Hindlimb muscle (tissue), 1 donor: ENCODE measurements around the gene SPESP1. TPM values are rescaled to one million over a fixed set of nuclear protein-coding genes. Genes with fewer than 3 reads are reported as not detected.

Experiments used
- DNase-seq: peaks from one replicate; pipeline ENCODE4 v3.0.0-alpha.2; 2013
- polyA plus RNA-seq: library from polyadenylated mRNA; unstranded; fragments of 120-200 nt; gene quantifications from one replicate; pipeline ENCODE4 v1.2.1, GENCODE V29; 2013; ENCODE audit not compliant: insufficient read length

Gene SPESP1
- polyA plus RNA-seq, 1 donor = 3.1 TPM

GRCh38 chr15:68992696-68993095, 62.4 kb downstream of the SPESP1 start:
- no peak for DNase-seq

- DNase-seq = no peak
Measured at GRCh38 chr15:68993276-68993675, 63.0 kb downstream of the SPESP1 start.

GRCh38 chr15:68994149-68994548, 63.8 kb downstream of the SPESP1 start:
- DNase-seq = no peak

GRCh38 chr15:68994981-68995761, 64.8 kb downstream of the SPESP1 start:
- DNase-seq = no peak

Other genes with a start within 250 kb of the SPESP1 start
- gene ANP32A, start 109.6 kb upstream of the SPESP1 start, polyA plus RNA-seq = 158 TPM
- gene NOX5, start 84.2 kb downstream of the SPESP1 start, polyA plus RNA-seq = 0.30 TPM
- gene GLCE, start 230.1 kb downstream of the SPESP1 start, polyA plus RNA-seq = 27.5 TPM